Measurements from ENCODE around the gene COL1A2.

Gene COL1A2

GRCh38 chr7:94426980-94427875, 32.5 kb downstream of the COL1A2 start:
- H3K27ac ChIP-seq (ENCODE audit: insufficient read depth, low read depth, low read length, poor library complexity, severe bottlenecking), result no peak overlapping the region
- H3K9me3 ChIP-seq (ENCODE audit: control insufficient read depth, low read length), result no peaks in the 10 kb centered on the region
- H3K4me1 ChIP-seq (ENCODE audit: control insufficient read depth, insufficient read depth, low read length), result no peaks in the 10 kb centered on the region
- H3K27me3 ChIP-seq (ENCODE audit: control insufficient read depth, insufficient read depth, low read length, poor library complexity, severe bottlenecking), result no peaks in the 10 kb centered on the region
- 94% methylated on average over 11 to 12 of the region's 12 CpGs for WGBS, 2 experiments
- peaks cover 37% of the 10 kb centered on the region for H3K36me3 ChIP-seq (ENCODE audit: control insufficient read depth, insufficient read depth, low read length)
- H3K4me3 ChIP-seq (ENCODE audit: insufficient read depth, low read depth, low read length), result no peak overlapping the region

GRCh38 chr7:94429153-94429552, 34.5 kb downstream of the COL1A2 start:
- 93 to 100% methylated on average over 1 of the region's 1 CpG for WGBS, 2 experiments
- Histone ChIP-seq H3K36me3 (ENCODE audit: control insufficient read depth, insufficient read depth, low read length) (peaks cover 31% of the 10 kb centered on the region), H3K9me3 (ENCODE audit: control insufficient read depth, low read length) (no peaks in the 10 kb centered on the region)

GRCh38 chr7:94431176-94431575, 36.5 kb downstream of the COL1A2 start:
- H3K9me3 ChIP-seq (ENCODE audit: control insufficient read depth, low read length), result no peaks in the 10 kb centered on the region
- 90 to 92% methylated on average over 1 of the region's 1 CpG for WGBS, 2 experiments
- H3K27ac ChIP-seq (ENCODE audit: insufficient read depth, low read depth, low read length, poor library complexity, severe bottlenecking), result no peak overlapping the region
- H3K27me3 ChIP-seq (ENCODE audit: control insufficient read depth, insufficient read depth, low read length, poor library complexity, severe bottlenecking), result no peaks in the 10 kb centered on the region
- peaks cover 19% of the 10 kb centered on the region for H3K36me3 ChIP-seq (ENCODE audit: control insufficient read depth, insufficient read depth, low read length)
- H3K4me1 ChIP-seq (ENCODE audit: control insufficient read depth, insufficient read depth, low read length), result no peaks in the 10 kb centered on the region
- H3K4me3 ChIP-seq (ENCODE audit: insufficient read depth, low read depth, low read length), result no peak overlapping the region

More at GRCh38 chr7:94429153-94429552, 34.5 kb downstream of the COL1A2 start:
- Histone ChIP-seq H3K4me1 (ENCODE audit: control insufficient read depth, insufficient read depth, low read length) (no peaks in the 10 kb centered on the region), H3K27me3 (ENCODE audit: control insufficient read depth, insufficient read depth, low read length, poor library complexity, severe bottlenecking) (no peaks in the 10 kb centered on the region), H3K27ac (ENCODE audit: insufficient read depth, low read depth, low read length, poor library complexity, severe bottlenecking) (no peak overlapping the region), H3K4me3 (ENCODE audit: insufficient read depth, low read depth, low read length) (no peak overlapping the region)

- H3K9me3 ChIP-seq (ENCODE audit: control insufficient read depth, low read length), result no peaks in the 10 kb centered on the region
- H3K4me3 ChIP-seq (ENCODE audit: insufficient read depth, low read depth, low read length), result no peak overlapping the region
- 85 to 98% methylated on average over 1 to 2 of the region's 3 CpGs for WGBS, 2 experiments
- no peaks in the 10 kb centered on the region for H3K4me1 ChIP-seq (ENCODE audit: control insufficient read depth, insufficient read depth, low read length)
- peaks cover 13% of the 10 kb centered on the region for H3K36me3 ChIP-seq (ENCODE audit: control insufficient read depth, insufficient read depth, low read length)
- H3K27me3 ChIP-seq (ENCODE audit: control insufficient read depth, insufficient read depth, low read length, poor library complexity, severe bottlenecking), result no peaks in the 10 kb centered on the region
- no peak overlapping the region for H3K27ac ChIP-seq (ENCODE audit: insufficient read depth, low read depth, low read length, poor library complexity, severe bottlenecking)
These were observed 37.1 kb downstream of the COL1A2 start for GRCh38 chr7:94431619-94432280.

GRCh38 chr7:94432281-94432670, 37.6 kb downstream of the COL1A2 start:
- Histone ChIP-seq H3K4me3 (ENCODE audit: insufficient read depth, low read depth, low read length) (no peak overlapping the region), H3K27me3 (ENCODE audit: control insufficient read depth, insufficient read depth, low read length, poor library complexity, severe bottlenecking) (no peaks in the 10 kb centered on the region), H3K36me3 (ENCODE audit: control insufficient read depth, insufficient read depth, low read length) (peaks cover 12% of the 10 kb centered on the region), H3K27ac (ENCODE audit: insufficient read depth, low read depth, low read length, poor library complexity, severe bottlenecking) (no peak overlapping the region), H3K9me3 (ENCODE audit: control insufficient read depth, low read length) (no peaks in the 10 kb centered on the region), H3K4me1 (ENCODE audit: control insufficient read depth, insufficient read depth, low read length) (no peaks in the 10 kb centered on the region)
- WGBS, 2 experiments, result 92 to 95% methylated on average over 1 of the region's 2 CpGs

- Histone ChIP-seq H3K4me3 (ENCODE audit: insufficient read depth, low read depth, low read length) (no peak overlapping the region), H3K9me3 (ENCODE audit: control insufficient read depth, low read length) (no peaks in the 10 kb centered on the region), H3K27ac (ENCODE audit: insufficient read depth, low read depth, low read length, poor library complexity, severe bottlenecking) (no peak overlapping the region), H3K27me3 (ENCODE audit: control insufficient read depth, insufficient read depth, low read length, poor library complexity, severe bottlenecking) (no peaks in the 10 kb centered on the region), H3K4me1 (ENCODE audit: control insufficient read depth, insufficient read depth, low read length) (no peaks in the 10 kb centered on the region), H3K36me3 (ENCODE audit: control insufficient read depth, insufficient read depth, low read length) (peaks cover 7% of the 10 kb centered on the region)
- WGBS, 2 experiments, result 100% methylated on average over 1 of the region's 1 CpG
These were observed 38.1 kb downstream of the COL1A2 start for GRCh38 chr7:94432817-94433216.

GRCh38 chr7:94433224-94433623, 38.5 kb downstream of the COL1A2 start:
- H3K27ac ChIP-seq (ENCODE audit: insufficient read depth, low read depth, low read length, poor library complexity, severe bottlenecking), result no peak overlapping the region

GRCh38 chr7:94434042-94434441, 39.3 kb downstream of the COL1A2 start:
- WGBS, 2 experiments, result 91 to 93% methylated on average over 2 of the region's 2 CpGs
- no peak overlapping the region for H3K4me3 ChIP-seq (ENCODE audit: insufficient read depth, low read depth, low read length)
- no peaks in the 10 kb centered on the region for H3K27me3 ChIP-seq (ENCODE audit: control insufficient read depth, insufficient read depth, low read length, poor library complexity, severe bottlenecking)
- H3K36me3 ChIP-seq (ENCODE audit: control insufficient read depth, insufficient read depth, low read length), result no peaks in the 10 kb centered on the region
- no peaks in the 10 kb centered on the region for H3K9me3 ChIP-seq (ENCODE audit: control insufficient read depth, low read length)
- H3K4me1 ChIP-seq (ENCODE audit: control insufficient read depth, insufficient read depth, low read length), result no peaks in the 10 kb centered on the region
- H3K27ac ChIP-seq (ENCODE audit: insufficient read depth, low read depth, low read length, poor library complexity, severe bottlenecking), result no peak overlapping the region

More at GRCh38 chr7:94433224-94433623, 38.5 kb downstream of the COL1A2 start:
- Histone ChIP-seq H3K4me3 (ENCODE audit: insufficient read depth, low read depth, low read length) (no peak overlapping the region), H3K9me3 (ENCODE audit: control insufficient read depth, low read length) (no peaks in the 10 kb centered on the region), H3K27me3 (ENCODE audit: control insufficient read depth, insufficient read depth, low read length, poor library complexity, severe bottlenecking) (no peaks in the 10 kb centered on the region), H3K4me1 (ENCODE audit: control insufficient read depth, insufficient read depth, low read length) (no peaks in the 10 kb centered on the region), H3K36me3 (ENCODE audit: control insufficient read depth, insufficient read depth, low read length) (peaks cover 6% of the 10 kb centered on the region)
- 92 to 96% methylated on average over 2 of the region's 2 CpGs for WGBS, 2 experiments

GRCh38 chr7:94436018-94436604, 41.4 kb downstream of the COL1A2 start:
- H3K27me3 ChIP-seq (ENCODE audit: control insufficient read depth, insufficient read depth, low read length, poor library complexity, severe bottlenecking), result no peaks in the 10 kb centered on the region
- peaks cover 10% of the 10 kb centered on the region for H3K4me1 ChIP-seq (ENCODE audit: control insufficient read depth, insufficient read depth, low read length)
- 28 to 32% methylated on average over 6 of the region's 6 CpGs for WGBS, 2 experiments
- H3K4me3 ChIP-seq (ENCODE audit: insufficient read depth, low read depth, low read length), result no peak overlapping the region
- no peaks in the 10 kb centered on the region for H3K36me3 ChIP-seq (ENCODE audit: control insufficient read depth, insufficient read depth, low read length)
- no peaks in the 10 kb centered on the region for H3K9me3 ChIP-seq (ENCODE audit: control insufficient read depth, low read length)
- no peak overlapping the region for H3K27ac ChIP-seq (ENCODE audit: insufficient read depth, low read depth, low read length, poor library complexity, severe bottlenecking)

- H3K9me3 ChIP-seq (ENCODE audit: control insufficient read depth, low read length), result no peaks in the 10 kb centered on the region
- no peak overlapping the region for H3K27ac ChIP-seq (ENCODE audit: insufficient read depth, low read depth, low read length, poor library complexity, severe bottlenecking)
- WGBS, 2 experiments, result 91 to 94% methylated on average over 4 of the region's 4 CpGs
- H3K4me3 ChIP-seq (ENCODE audit: insufficient read depth, low read depth, low read length), result no peak overlapping the region
- peaks cover 10% of the 10 kb centered on the region for H3K4me1 ChIP-seq (ENCODE audit: control insufficient read depth, insufficient read depth, low read length)
- H3K27me3 ChIP-seq (ENCODE audit: control insufficient read depth, insufficient read depth, low read length, poor library complexity, severe bottlenecking), result no peaks in the 10 kb centered on the region
- H3K36me3 ChIP-seq (ENCODE audit: control insufficient read depth, insufficient read depth, low read length), result no peaks in the 10 kb centered on the region
These were observed 42.0 kb downstream of the COL1A2 start for GRCh38 chr7:94436700-94437099.

Data from ectodermal cell (in vitro differentiated cells).